Activated T-cell treated with anti-CD3 and anti-CD28 coated beads, Interleukin-2, amount 50 U/mL, for 4 hours (primary cell): ENCODE data around the gene LHX6. TPM values are rescaled to one million over a fixed set of nuclear protein-coding genes. Genes with fewer than 3 reads are reported as not detected.

Experiments used
- ATAC-seq, 2 donors: fragments of 200-7000 bp; cut with Tn5 transposase; one replicate each; pipeline ENCODE4 v1.10.0; 2021
- DNase-seq: peaks from one replicate; pipeline ENCODE4 v3.0.0-alpha.2; 2020
- H3K27me3 Mint-ChIP-seq: one replicate; pipeline ENCODE4 v1.8.0; 2021; ENCODE audit warnings: low read depth, mixed read lengths
- H3K36me3 Mint-ChIP-seq: one replicate; pipeline ENCODE4 v1.8.0; 2022; ENCODE audit warnings: mixed read lengths; ENCODE audit not compliant: insufficient read depth
- H3K4me1 Mint-ChIP-seq: one replicate; pipeline ENCODE4 v1.8.0; 2021; ENCODE audit warnings: low read depth, mixed read lengths
- H3K4me3 Mint-ChIP-seq: one replicate; pipeline ENCODE4 v1.8.0; 2021; ENCODE audit warnings: mild to moderate bottlenecking, moderate library complexity, mixed read lengths
- H3K9me3 Mint-ChIP-seq: one replicate; pipeline ENCODE4 v1.8.0; 2021; ENCODE audit warnings: mixed read lengths
- total RNA-seq, 3 donors: library from RNA; stranded (reverse); gene quantifications; one replicate each; pipeline ENCODE4 v1.2.1, GENCODE V29; 2021

Gene LHX6
- total RNA-seq, 3 donors from 2014 or later = 0.11 TPM; not detected in 2

DNA sequence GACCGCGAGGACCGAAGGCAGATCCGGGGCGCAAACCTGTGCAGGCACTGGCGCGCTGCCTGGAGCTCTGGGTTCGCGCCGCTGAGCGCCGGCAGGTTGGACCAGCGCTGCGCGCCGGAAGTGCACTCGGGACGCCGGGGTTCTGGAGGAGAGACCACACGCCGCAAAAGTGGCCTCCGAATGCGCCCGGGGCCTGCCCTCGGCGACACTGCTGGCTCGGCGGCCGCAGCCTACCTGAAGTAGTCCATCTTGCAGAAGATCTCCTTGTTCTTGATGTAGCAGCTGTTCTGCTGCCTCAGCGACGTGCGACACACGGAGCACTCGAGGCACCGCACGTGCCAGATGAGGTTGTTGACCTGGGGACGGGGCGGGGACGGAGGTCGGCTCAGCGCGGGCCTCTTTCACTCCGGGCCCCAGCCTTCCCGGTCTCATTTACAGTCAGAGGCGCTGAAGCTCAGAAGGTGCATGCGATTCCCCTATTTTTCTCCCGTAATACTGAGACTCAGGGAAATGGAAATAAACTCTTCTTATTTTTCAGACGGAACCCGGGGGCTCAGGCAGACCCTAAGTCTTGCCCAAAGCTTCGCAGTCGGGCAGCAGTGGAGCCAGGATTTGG is 2.5 kb downstream of the LHX6 start:
- H3K36me3 Mint-ChIP-seq = no peaks in the 10 kb centered on the region
- no peak for DNase-seq
- no peaks in the 10 kb centered on the region for H3K9me3 Mint-ChIP-seq
- H3K27me3 Mint-ChIP-seq = peaks cover 47% of the 10 kb centered on the region
- ATAC-seq = no peak
- H3K4me1 Mint-ChIP-seq = peaks cover 7% of the 10 kb centered on the region
- peak overlapping the region; percentile 2 for H3K4me3 Mint-ChIP-seq

DNA sequence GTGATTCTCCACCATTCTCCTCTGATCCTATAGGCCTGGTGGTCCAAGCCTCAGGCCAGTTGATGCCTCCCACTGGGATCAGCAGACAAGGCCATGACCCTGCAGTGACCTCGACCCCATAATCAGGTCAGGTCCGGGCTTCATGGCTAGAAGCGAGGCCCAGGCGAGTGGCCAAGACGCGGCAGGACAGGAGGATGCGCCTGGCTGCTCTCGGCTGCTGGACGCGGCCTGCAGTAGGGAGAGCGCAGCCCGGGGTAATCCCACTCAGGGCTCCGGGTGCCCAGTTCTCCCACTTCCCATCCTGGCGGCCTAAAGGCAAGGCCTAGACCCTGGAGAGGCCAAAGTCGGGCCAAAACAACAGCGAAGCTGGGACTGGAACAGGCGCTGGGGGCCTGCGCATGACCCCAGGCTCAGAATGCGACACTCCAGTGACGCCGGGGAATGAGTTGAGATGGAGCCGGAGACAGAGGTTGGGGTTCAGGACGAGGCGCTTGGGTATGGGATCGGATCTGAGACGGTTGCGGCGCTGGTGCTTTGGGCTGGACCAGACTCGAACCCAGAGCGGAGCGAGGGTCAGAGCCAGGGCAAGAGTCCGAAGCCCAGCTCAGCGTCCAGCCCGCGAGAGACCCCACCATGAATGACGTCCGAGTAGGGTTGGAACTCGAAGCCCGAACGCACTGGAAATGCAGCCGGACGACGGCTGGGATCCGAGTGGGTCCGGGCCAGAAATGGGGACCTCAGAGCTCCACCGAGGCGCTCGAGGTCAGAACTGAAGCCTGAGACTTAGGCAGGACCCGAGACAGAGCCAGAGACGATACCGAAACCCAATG is 3.2 kb downstream of the LHX6 start:
- H3K4me1 Mint-ChIP-seq = peaks cover 7% of the 10 kb centered on the region
- no peak overlapping the region for H3K4me3 Mint-ChIP-seq
- peaks cover 53% of the 10 kb centered on the region for H3K27me3 Mint-ChIP-seq
- DNase-seq = no peak
- H3K9me3 Mint-ChIP-seq = no peaks in the 10 kb centered on the region
- no peak for ATAC-seq
- no peaks in the 10 kb centered on the region for H3K36me3 Mint-ChIP-seq

DNA sequence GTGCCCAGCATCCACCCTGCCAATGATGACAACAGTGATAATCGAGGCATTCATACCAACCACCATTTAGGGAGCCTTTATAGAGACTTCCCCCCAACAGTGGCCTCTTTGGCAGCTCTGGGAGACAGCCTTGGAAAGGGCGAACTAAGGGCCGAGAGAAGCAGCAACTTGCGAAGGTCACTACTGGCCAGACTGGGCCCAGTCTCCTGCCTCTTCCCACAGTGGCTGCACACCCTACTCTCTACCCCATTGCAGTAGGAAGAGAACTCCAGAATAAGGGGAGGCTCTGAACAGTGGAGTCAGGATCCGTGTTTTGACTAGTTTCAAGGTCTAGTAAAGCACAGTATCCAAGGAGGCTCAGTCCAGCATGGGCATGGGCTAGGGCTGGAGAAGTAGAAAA is 5.3 kb downstream of the LHX6 start:
- H3K4me3 Mint-ChIP-seq = no peak overlapping the region
- ATAC-seq = no peak
- H3K36me3 Mint-ChIP-seq = no peaks in the 10 kb centered on the region
- peaks cover 24% of the 10 kb centered on the region for H3K4me1 Mint-ChIP-seq
- no peak for DNase-seq
- no peaks in the 10 kb centered on the region for H3K9me3 Mint-ChIP-seq
- H3K27me3 Mint-ChIP-seq = peaks cover 74% of the 10 kb centered on the region

DNA sequence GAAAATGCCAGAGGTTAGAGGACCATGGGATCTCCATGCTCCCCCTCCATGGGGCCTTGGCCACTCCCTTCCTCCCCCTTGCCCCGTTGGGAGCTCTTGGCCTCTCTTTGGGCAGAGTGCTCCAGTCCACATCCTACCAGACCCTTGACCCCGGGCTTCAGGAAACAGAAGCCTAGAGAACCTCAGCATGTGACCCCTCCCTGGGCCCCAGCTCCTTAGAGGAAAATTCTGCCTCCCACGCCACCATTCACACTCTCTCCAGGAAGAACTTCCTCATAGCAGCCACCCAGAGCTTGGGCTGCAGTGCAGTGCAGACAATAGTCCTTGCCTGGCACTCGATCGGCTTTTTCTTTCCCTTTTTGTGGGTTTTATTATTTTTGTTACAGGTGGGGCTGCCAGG is 6.0 kb downstream of the LHX6 start:
- Mint-ChIP-seq H3K9me3 (no peaks in the 10 kb centered on the region), H3K27me3 (peaks cover 80% of the 10 kb centered on the region), H3K4me1 (peaks cover 31% of the 10 kb centered on the region), H3K36me3 (no peaks in the 10 kb centered on the region), H3K4me3 (no peak overlapping the region)
- DNase-seq (no peak), ATAC-seq (no peak)

DNA sequence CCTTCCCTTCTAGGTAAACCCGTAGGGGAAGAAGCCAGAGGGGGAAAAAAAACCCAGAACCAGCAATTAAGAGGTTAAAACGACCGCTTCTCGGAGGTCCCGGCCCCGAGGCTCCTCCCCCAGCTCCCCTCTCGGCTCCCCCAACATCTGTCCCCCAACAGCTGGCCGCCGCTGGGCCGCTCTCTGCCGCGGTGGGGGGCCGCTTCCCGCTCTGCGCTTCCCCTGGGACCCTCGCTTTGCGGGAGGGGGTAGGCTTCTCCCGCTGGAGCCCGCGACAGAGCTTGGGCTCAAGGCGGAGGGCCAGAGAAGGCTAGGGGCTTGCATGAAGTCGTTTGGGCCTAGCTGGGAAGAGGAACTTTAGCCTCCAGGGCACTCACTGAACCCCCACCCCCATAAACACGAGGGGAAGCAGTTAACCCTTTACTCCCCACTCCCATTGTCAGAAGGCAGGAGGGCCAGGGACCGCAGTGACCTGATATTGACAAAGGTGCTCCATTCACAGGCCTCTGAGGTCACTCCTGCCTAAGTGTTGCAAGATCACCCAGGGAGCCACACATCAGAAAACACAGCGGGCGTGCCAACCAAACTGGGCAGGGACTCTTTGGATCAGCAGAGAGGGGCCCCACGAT is 7.5 kb downstream of the LHX6 start:
- ATAC-seq (no peak), DNase-seq (no peak)
- H3K4me3 Mint-ChIP-seq = no peak overlapping the region
- H3K4me1 Mint-ChIP-seq = peaks cover 28% of the 10 kb centered on the region
- H3K9me3 Mint-ChIP-seq = no peaks in the 10 kb centered on the region
- no peaks in the 10 kb centered on the region for H3K36me3 Mint-ChIP-seq
- H3K27me3 Mint-ChIP-seq = peaks cover 77% of the 10 kb centered on the region

DNA sequence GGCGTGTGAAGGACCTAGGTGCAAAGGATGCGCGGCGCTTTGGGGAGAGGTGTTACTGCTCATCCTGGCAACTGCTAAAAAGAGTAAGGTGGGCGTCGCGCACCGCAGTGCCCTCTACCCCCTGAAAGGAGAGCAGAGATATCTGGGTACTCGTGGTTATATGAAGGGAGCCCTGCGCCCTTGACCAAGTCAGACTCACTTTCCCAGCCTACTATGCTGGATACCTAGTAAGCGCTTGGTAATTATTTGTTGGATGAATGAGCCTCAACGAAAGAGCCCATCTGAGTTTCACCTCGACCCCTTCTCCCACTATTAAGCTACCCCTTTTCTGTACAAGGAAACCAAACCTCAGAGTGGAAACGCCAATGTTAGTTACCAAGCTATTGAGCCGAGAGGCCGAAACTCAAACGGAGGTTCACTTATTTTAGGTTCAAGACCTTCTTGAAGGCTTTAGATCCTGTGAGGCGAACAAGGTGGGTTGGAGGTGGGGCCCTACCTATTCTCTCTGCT is 8.0 kb downstream of the LHX6 start:
- no peak for DNase-seq
- H3K27me3 Mint-ChIP-seq = peaks cover 81% of the 10 kb centered on the region
- H3K4me3 Mint-ChIP-seq = no peak overlapping the region
- no peaks in the 10 kb centered on the region for H3K9me3 Mint-ChIP-seq
- no peak for ATAC-seq
- H3K36me3 Mint-ChIP-seq = no peaks in the 10 kb centered on the region
- peaks cover 27% of the 10 kb centered on the region for H3K4me1 Mint-ChIP-seq

DNA sequence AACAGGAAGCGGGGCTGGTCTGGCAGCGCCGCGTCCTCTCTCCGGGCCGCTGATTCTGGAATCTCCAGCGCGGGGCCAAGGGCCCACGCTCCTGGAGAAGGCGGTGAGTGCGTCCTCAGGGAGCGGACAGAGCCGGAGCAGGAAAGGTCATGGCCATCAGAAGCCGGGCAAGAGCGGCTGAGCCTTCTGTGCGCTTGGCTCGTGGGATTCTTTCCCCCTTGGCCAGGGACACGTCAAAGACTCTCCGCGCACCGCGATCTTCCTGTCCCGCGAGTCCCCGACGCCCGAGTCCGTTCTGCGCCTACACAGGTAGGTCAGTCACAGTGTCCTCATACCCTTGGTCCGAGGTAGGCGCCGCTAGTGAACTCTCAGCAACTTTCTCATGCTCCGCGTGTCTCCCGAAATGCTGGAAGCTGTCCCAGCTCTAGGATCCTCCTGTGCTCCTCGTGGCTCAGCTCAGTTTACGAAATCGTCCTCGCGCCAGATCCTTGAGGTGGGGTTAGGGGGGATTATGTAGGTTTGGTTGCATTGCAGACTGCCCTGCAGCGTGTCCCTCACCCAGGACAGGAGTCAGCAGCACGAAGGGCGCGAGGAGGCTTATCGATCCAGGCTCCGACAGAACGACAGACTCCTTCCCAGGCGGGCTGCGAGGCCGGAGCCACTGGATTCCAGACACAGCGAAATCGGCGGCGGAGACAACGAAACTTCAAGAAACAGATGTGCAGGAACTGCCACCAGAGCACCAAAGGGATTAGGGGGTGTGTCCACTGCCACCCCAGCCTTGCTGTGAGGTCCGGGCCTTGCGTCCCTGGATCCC is 8.7 kb downstream of the LHX6 start:
- DNase-seq (no peak), ATAC-seq (no peak)
- Mint-ChIP-seq H3K4me3 (peak overlapping the region; percentile 57), H3K27me3 (peaks cover 85% of the 10 kb centered on the region), H3K9me3 (no peaks in the 10 kb centered on the region), H3K4me1 (peaks cover 27% of the 10 kb centered on the region), H3K36me3 (no peaks in the 10 kb centered on the region)

DNA sequence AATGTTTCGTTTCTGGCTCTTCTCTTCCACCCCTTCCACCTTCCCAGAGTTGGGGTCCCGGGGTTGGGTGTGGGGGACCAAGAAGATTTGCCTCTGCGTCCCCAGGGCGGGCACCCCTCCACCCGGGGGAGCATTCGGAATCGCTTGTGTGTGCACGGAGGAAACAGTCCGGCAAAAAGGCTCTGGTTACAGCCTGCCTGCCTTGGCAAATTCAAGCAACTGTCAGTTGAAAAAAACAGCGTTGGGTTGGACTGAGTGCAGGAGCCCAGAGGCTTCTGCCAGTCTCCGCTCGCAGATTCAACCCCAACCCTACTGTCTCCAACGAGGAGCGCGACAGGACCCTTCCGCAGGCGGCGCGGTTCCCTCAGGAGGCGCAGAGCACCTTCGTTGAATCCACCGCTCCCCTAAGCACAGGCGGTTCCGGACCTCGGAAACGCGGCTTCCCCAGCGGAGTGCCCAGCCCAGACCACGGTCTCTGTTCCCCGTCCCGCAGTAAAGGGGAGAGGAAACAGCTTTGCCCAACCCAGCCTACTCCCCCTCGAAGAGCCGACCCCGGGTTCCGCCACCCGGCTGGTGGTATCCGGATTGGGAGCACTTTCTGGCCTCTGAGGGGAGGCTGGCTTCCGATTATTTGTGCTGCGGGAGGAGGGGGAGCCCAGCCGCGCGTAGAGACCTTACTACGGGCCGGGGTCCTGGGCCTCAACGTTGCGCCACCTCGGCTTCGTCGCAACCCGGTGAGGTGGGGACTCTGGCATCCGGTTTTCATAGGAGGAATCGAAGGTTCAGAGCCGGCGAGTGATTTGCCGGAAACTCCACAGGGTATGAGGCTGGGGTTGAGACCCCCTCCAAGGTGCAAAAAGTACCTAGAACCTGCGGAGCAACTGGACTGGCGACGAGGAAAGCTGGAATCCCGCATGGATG is 9.6 kb downstream of the LHX6 start:
- Mint-ChIP-seq H3K4me3 (peak overlapping the region; percentile 57), H3K9me3 (no peaks in the 10 kb centered on the region), H3K4me1 (peaks cover 27% of the 10 kb centered on the region), H3K27me3 (peaks cover 85% of the 10 kb centered on the region), H3K36me3 (no peaks in the 10 kb centered on the region)
- DNase-seq (no peak), ATAC-seq (peak; percentile 34 to 35)

DNA sequence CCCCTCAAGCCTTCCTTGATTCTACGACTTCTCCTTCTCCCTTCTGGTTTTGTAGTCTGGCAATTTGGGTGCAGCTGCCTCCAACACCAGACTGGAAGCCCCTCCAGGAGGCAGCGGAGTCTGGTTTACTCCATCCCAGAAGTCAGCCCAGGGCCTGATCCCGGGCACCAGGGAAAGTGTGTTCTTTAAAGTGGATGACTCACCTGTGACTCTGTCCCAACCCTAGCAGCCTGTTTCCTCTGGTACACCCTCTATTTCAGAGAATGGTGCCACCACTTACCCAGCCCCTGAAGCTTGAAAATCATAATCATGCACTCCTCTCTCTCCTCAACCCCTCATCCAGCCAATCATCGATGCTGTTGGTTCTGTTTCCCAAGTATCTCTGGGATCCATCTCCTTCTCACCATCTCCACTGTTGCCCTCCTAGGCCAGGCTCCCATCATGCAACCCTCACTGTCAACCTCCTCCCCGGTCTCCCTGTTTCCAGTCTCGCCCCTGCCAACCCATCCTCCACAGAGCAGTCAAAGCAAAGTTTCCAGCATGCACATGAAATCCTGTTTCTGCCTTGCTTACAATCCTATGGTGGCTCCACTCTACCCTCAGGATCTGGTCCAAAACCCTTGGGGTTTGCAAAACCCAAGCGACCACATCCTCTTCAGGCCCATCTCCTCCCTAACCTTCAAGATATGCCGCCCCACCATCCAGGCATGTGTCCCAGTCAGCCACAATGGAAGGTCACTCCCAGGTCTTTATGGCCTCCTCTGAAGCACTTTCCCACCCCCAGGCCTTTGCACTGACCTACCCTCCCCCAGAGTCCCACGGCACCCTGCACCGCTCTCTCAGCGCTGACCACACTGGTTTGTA is 10.5 kb downstream of the LHX6 start:
- ATAC-seq (no peak), DNase-seq (no peak)
- no peaks in the 10 kb centered on the region for H3K9me3 Mint-ChIP-seq
- H3K36me3 Mint-ChIP-seq = no peaks in the 10 kb centered on the region
- peak overlapping the region; percentile 57 for H3K4me3 Mint-ChIP-seq
- H3K27me3 Mint-ChIP-seq = peaks cover 85% of the 10 kb centered on the region
- peaks cover 27% of the 10 kb centered on the region for H3K4me1 Mint-ChIP-seq

DNA sequence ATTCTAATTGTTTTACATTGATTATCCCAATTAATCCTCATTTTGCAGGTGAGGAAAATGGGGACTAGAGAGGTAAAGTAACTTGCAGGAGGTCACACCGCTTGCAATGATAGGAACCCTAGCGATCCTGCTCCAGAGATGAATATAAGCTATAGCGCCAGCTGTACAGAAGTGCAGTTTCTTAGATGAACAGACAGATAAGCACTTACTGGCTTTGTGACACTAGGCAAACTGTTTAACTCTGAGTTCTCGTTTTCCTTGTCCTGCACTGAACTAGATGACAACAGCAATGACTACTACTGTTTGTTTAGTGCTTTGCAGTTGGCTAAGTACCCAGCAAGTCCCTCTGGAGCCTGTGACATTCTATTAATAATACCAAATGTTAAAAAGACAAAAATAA is 11.1 kb downstream of the LHX6 start:
- no peak for ATAC-seq
- H3K4me3 Mint-ChIP-seq = no peak overlapping the region

DNA sequence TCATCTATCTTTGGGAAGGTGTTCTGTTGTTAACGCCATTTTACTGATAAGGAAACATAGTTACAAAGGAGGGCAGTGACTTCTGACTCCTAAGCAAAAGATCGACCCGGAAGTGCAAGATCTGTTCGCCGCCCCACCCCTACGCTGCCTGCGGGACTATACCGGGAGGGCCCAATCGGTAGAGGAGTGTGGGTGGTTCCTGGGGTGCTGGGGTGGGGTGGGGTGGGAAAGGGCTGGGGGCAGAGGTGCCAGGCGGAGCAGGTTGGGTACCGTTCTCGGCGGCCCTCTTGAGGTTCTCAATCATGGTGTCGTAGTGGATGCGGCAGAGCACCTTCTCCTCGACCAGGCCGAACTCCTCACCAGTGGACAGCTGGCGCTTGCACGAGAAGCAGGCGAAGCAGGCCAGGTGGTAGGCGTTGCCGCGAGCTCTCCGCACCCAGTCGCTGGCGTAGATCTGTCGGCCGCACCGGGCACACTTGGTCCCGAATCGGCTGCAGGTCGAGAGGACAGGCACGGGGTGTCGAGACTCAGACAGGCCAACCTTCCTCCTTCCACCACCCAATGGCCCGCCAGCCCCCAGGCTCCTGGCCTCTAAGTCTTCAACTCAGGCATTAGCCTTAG is 11.8 kb downstream of the LHX6 start:
- Mint-ChIP-seq H3K36me3 (no peaks in the 10 kb centered on the region), H3K9me3 (no peaks in the 10 kb centered on the region)

More for the DNA sequence above, 11.1 kb downstream of the LHX6 start:
- H3K4me1 Mint-ChIP-seq = peaks cover 31% of the 10 kb centered on the region
- no peaks in the 10 kb centered on the region for H3K9me3 Mint-ChIP-seq
- no peaks in the 10 kb centered on the region for H3K36me3 Mint-ChIP-seq
- peaks cover 85% of the 10 kb centered on the region for H3K27me3 Mint-ChIP-seq
- no peak for DNase-seq

DNA sequence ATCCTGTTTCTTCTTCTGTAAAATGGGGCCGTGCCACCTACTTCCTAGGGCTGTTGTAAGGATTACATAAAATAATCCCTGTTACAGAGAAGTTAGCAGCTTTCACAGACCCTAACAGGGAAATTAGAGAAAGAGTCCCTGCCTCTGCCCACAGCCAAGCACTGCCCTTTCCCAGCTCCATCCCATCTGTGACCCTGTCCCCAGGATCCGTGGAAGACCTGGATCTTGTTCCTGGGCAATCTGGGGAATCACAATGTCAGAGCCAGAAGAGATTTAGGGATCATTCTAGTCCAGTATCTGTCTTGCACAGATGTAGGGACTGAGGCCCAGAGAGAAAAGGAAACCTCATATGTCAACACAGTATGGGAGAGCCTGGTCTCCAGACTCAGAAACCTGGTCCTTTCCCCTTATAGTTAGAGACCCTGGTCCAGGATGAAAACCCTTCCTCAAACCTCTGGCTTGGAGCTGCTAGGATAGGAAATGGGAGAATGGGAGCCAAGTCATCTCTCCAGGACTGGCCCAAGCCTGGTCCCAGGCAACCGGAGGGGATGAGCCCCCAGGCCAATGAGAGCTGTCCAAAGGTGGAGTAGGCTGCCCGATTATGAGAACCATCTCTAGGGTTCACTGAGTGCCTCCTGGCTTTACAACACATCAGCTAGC is 12.5 kb downstream of the LHX6 start:
- no peak for DNase-seq
- H3K36me3 Mint-ChIP-seq = no peaks in the 10 kb centered on the region

More for the DNA sequence above, 11.8 kb downstream of the LHX6 start:
- ATAC-seq (no peak), DNase-seq (no peak)
- H3K27me3 Mint-ChIP-seq = peaks cover 84% of the 10 kb centered on the region
- no peak overlapping the region for H3K4me3 Mint-ChIP-seq
- peaks cover 31% of the 10 kb centered on the region for H3K4me1 Mint-ChIP-seq

More for the DNA sequence above, 12.5 kb downstream of the LHX6 start:
- ATAC-seq = no peak
- Mint-ChIP-seq H3K27me3 (peaks cover 84% of the 10 kb centered on the region), H3K4me3 (no peak overlapping the region), H3K9me3 (no peaks in the 10 kb centered on the region), H3K4me1 (peaks cover 31% of the 10 kb centered on the region)
